HCT116 (cell line): ENCODE data around the gene IVD. TPM values are rescaled to one million over a fixed set of nuclear protein-coding genes. Genes with fewer than 3 reads are reported as not detected.

Source experiments
- ATAC-seq: fragments of 200-7000 bp; cut with Tn5 transposase; 2 replicates; pipeline ENCODE4 v1.9.1; 2020; ENCODE audit warnings: mild to moderate bottlenecking, moderate library complexity
- BruUV-seq: library from RNA; stranded (reverse); fragments of 400-500 nt; replicated peaks from 2 replicates; lab custom pipeline; 2021; lab: Mats Ljungman, UMichigan
- CTCF ChIA-PET: fragments of 300-600 bp; sonication (Branson Sonifier 250); formaldehyde crosslinking; loops from one replicate; lab custom pipeline; 2021; ENCODE audit warnings: antibody characterized with exemption; lab: Charles Lee
- POLR2A ChIA-PET: fragments of 300-600, 350-600 bp; sonication (Branson Sonifier 250); formaldehyde crosslinking; loops from one replicate; lab custom pipeline; 2021; ENCODE audit warnings: antibody characterized with exemption; lab: Charles Lee
- RAD21 ChIA-PET, 2 experiments: fragments of 300-600 bp; sonication (Branson Sonifier 250); formaldehyde crosslinking; loops; one replicate each; lab custom pipeline; 2023; ENCODE audit warnings: low total read pairs in 2 of 2; ENCODE audit not compliant: uncharacterized antibody in 2 of 2, unreplicated experiment in 2 of 2, low non-redundant PET in 1 of 2; lab: Charles Lee
- DNase-seq: peaks from one replicate; pipeline ENCODE4 v3.0.0-alpha.2; 2010; ENCODE audit warnings: low read depth, low spot score
- H2AFZ ChIP-seq: fragments of 200-600 bp; shearing (Covaris generic), sonication (generic); 2 replicates; pipeline ENCODE4 v1.6.1; 2017; ENCODE audit warnings: low read depth, mixed run types, mixed read lengths, antibody characterized with exemption, low read length; ENCODE audit not compliant: poor library complexity, severe bottlenecking
- H3K27ac ChIP-seq: 2 replicates; pipeline ENCODE4 v1.5.1; 2012; ENCODE audit warnings: low read depth, low read length
- H3K27me3 ChIP-seq: fragments of 200-600 bp; sonication (generic); 2 replicates; pipeline ENCODE4 v1.6.1; 2016; ENCODE audit warnings: mixed run types, low read length, mixed read lengths; ENCODE audit not compliant: insufficient read depth
- H3K36me3 ChIP-seq, 2 experiments: fragments of 200-500 bp in 1 of 2; fragments of 200-600 bp in 1 of 2; sonication (Bioruptor generic) in 1 of 2; sonication (generic) in 1 of 2; 2 replicates each; pipeline versions ENCODE4 v1.5.1 to v1.6.1; 2014 to 2016; ENCODE audit warnings: low read length in 2 of 2, inconsistent platforms in 1 of 2, mixed read lengths in 1 of 2, mixed run types in 1 of 2; ENCODE audit not compliant: insufficient read depth in 2 of 2, control insufficient read depth in 1 of 2
- H3K4me1 ChIP-seq, 2 experiments: fragments of 200-600 bp in 1 of 2; sonication (generic) in 1 of 2; 2 replicates each; pipeline versions ENCODE4 v1.5.1 to v1.6.1; 2012 to 2017; ENCODE audit warnings: low read length in 2 of 2, inconsistent platforms in 1 of 2, mild to moderate bottlenecking in 1 of 2, mixed read lengths in 1 of 2, mixed run types in 1 of 2, moderate library complexity in 1 of 2; ENCODE audit not compliant: insufficient read depth in 2 of 2, control insufficient read depth in 1 of 2
- H3K4me2 ChIP-seq: fragments of 200-600 bp; sonication (generic); 2 replicates; pipeline ENCODE4 v1.6.1; 2017; ENCODE audit warnings: mixed run types, low read length, mixed read lengths
- H3K4me3 ChIP-seq, 2 experiments: fragments of 200-600 bp in 1 of 2; sonication (generic) in 1 of 2; replicated peaks in 1 of 2; 2 replicates each; pipeline ENCODE4 v1.5.1; 2011 to 2016; ENCODE audit warnings: low read length in 2 of 2, control low read depth in 1 of 2, low read depth in 1 of 2, mild to moderate bottlenecking in 1 of 2, mixed read lengths in 1 of 2, mixed run types in 1 of 2
- H3K79me2 ChIP-seq: fragments of 200-600 bp; sonication (generic); 2 replicates; pipeline ENCODE4 v1.6.1; 2017; ENCODE audit warnings: mild to moderate bottlenecking, mixed run types, low read length, moderate library complexity, mixed read lengths; ENCODE audit not compliant: insufficient read depth
- H3K9ac ChIP-seq: fragments of 200-600 bp; sonication (generic); 2 replicates; pipeline ENCODE4 v1.6.1; 2016; ENCODE audit warnings: low read length, mixed read lengths
- H3K9me2 ChIP-seq: fragments of 200-600 bp; sonication (generic), shearing (Covaris generic); 2 replicates; pipeline ENCODE4 v1.6.1; 2017; ENCODE audit warnings: mixed run types, mild to moderate bottlenecking, moderate library complexity; ENCODE audit not compliant: insufficient read depth
- H3K9me3 ChIP-seq, 2 experiments: fragments of 200-500 bp in 1 of 2; fragments of 200-600 bp in 1 of 2; sonication (Bioruptor generic) in 1 of 2; sonication (generic) in 1 of 2; 2 replicates each; pipeline ENCODE4 v1.6.1; 2014 to 2017; ENCODE audit warnings: low read length in 2 of 2, mixed read lengths in 2 of 2, inconsistent platforms in 1 of 2, low read depth in 1 of 2, mild to moderate bottlenecking in 1 of 2, mixed run types in 1 of 2, moderate library complexity in 1 of 2; ENCODE audit not compliant: control insufficient read depth in 1 of 2, insufficient read depth in 1 of 2
- H4K20me1 ChIP-seq: fragments of 200-600 bp; sonication (generic), shearing (Covaris generic); 2 replicates; pipeline ENCODE4 v1.6.1; 2017; ENCODE audit warnings: mixed run types, mild to moderate bottlenecking, moderate library complexity; ENCODE audit not compliant: insufficient read depth
- ELF1 ChIP-seq: IDR thresholded peaks from 2 replicates; pipeline ENCODE4 v1.6.1; 2012; ENCODE audit warnings: low read depth, borderline replicate concordance
- EZH2 ChIP-seq: fragments of 200-600 bp; sonication (generic); IDR thresholded peaks from 2 replicates; pipeline ENCODE4 v1.6.1; 2017; ENCODE audit warnings: antibody characterized with exemption, mixed run types
- POLR2AphosphoS5 ChIP-seq: IDR thresholded peaks from 2 replicates; pipeline ENCODE4 v1.6.1; 2011; ENCODE audit warnings: mild to moderate bottlenecking, low read depth, low read length, moderate library complexity
- SIN3A ChIP-seq: IDR thresholded peaks from 2 replicates; pipeline ENCODE4 v1.6.1; 2012; ENCODE audit warnings: low read depth
- ZFX ChIP-seq: fragments of 450-650 bp; IDR thresholded peaks from 2 replicates; pipeline ENCODE4 v1.6.1; 2017
- intact Hi-C: fragments of 100-400 bp; cut with micrococcal nuclease; formaldehyde crosslinking; loops from 2 replicates; pipeline ENCODE4 v1.10.0; 2022
- total RNA-seq: library from RNA; stranded (reverse); gene quantifications from one replicate; pipeline ENCODE4 v1.2.1, GENCODE V29; 2021; ENCODE audit not compliant: unreplicated experiment
- TF ChIP-seq, protein P1 (sequence below): IDR thresholded peaks from 2 replicates; pipeline ENCODE4 v1.6.1; 2012

Gene IVD
- total RNA-seq, 1 experiment from 2014 or later = 65.6 TPM

DNA sequence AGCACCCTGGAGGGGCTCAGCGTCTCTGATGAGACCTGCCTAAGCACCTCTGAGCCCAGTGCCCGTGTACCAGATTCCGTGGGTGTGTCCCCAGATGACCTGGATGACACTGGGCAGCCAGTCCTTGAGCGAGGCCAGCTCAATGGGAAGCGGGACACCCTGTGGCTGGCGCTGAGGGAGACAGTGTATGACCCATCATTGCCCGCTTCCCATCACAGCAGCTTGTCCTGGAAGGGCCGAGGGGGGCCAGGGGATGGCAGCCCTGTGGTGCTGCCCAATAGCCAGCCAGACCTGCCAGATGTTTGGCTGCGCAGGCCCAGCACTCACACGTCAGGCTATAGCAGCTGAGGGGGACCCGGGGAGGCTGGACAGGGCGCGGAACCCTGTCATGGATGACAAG is 35.6 kb upstream of the IVD start:
- intact Hi-C loops = no loop called here
- ChIA-PET CTCF (no interaction called here), POLR2A (no interaction called here), RAD21 (no interaction called here)
- Histone ChIP-seq H3K4me2 (no peak overlapping the region), H3K27ac (no peak overlapping the region), H3K27me3 (no peaks in the 10 kb centered on the region), H3K9me2 (no peaks in the 10 kb centered on the region), H3K4me3 (no peak overlapping the region), H3K4me1 (peaks cover 7 to 16% of the 10 kb centered on the region in 2 experiments; a peak in 3 of 4 replicates), H4K20me1 (no peaks in the 10 kb centered on the region), H3K79me2 (no peaks in the 10 kb centered on the region), H2AFZ (no peak overlapping the region), H3K9me3 (no peaks in the 10 kb centered on the region), H3K9ac (no peak overlapping the region), H3K36me3 (no peaks in the 10 kb centered on the region)
- no peak for ATAC-seq
- no TSS peak for BruUV-seq
- no peak for TF ChIP-seq SIN3A
- no peak for TF ChIP-seq ZFX
- no peak for TF ChIP-seq EZH2
- no peak for TF ChIP-seq POLR2AphosphoS5
- no peak for TF ChIP-seq ELF1
- no peak for DNase-seq

DNA sequence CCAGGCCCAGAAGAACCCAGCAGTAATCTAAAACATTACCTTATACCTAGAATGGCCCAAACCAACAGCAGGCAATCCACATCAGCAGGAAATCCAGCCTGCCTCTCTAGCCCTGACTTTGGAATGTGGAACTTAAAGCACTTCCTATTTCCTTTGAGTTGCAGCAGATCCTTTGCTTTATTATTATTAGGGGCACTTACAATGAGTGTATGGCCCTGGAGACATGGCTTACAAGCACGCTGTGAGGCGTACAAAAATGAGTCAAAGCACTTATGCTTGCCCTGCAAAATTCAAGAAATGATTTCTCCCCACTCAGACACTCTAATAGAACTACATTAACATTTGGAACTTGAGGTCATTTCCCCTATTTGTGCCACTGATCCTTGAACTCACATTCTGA is 32.6 kb upstream of the IVD start:
- TF ChIP-seq, protein P1, sequence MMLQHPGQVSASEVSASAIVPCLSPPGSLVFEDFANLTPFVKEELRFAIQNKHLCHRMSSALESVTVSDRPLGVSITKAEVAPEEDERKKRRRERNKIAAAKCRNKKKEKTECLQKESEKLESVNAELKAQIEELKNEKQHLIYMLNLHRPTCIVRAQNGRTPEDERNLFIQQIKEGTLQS = no peak
- RAD21 ChIA-PET = no interaction called here
- CTCF ChIA-PET = no interaction called here
- Histone ChIP-seq H3K4me3 (no peak overlapping the region), H3K4me1 (peaks cover 4 to 8% of the 10 kb centered on the region in 2 experiments; a peak in 3 of 4 replicates), H3K9me2 (no peaks in the 10 kb centered on the region), H3K9me3 (no peaks in the 10 kb centered on the region), H3K79me2 (no peaks in the 10 kb centered on the region), H3K9ac (no peak overlapping the region), H3K27ac (no peak overlapping the region), H3K27me3 (no peaks in the 10 kb centered on the region), H2AFZ (no peak overlapping the region), H4K20me1 (no peaks in the 10 kb centered on the region), H3K4me2 (no peak overlapping the region), H3K36me3 (no peaks in the 10 kb centered on the region)
- intact Hi-C loops = no loop called here
- no peak for ATAC-seq
- DNase-seq = no peak
- POLR2A ChIA-PET = no interaction called here
- no TSS peak for BruUV-seq
